ENCODE results near the gene PRKCZ.

The PRKCZ gene

GRCh38 chr1:2124446-2125198 lies 74.4 kb downstream of the PRKCZ start:
- no peak for DNase-seq

GRCh38 chr1:2125350-2126211 lies 75.4 kb downstream of the PRKCZ start:
- no peak for DNase-seq

GRCh38 chr1:2126331-2127186 lies 76.3 kb downstream of the PRKCZ start:
- DNase-seq, result no peak

- no peak for DNase-seq
Measured at GRCh38 chr1:2127187-2128145, 77.3 kb downstream of the PRKCZ start.

- DNase-seq, result no peak
Measured at GRCh38 chr1:2128189-2128901, 78.1 kb downstream of the PRKCZ start.

- no peak for DNase-seq
Measured at GRCh38 chr1:2129256-2129943, 79.2 kb downstream of the PRKCZ start.

GRCh38 chr1:2130156-2130555 lies 79.9 kb downstream of the PRKCZ start:
- no peak for DNase-seq

GRCh38 chr1:2130871-2131289 lies 80.7 kb downstream of the PRKCZ start:
- DNase-seq, result no peak

- no peak for DNase-seq
Measured at GRCh38 chr1:2132222-2133038, 82.2 kb downstream of the PRKCZ start.

GRCh38 chr1:2133039-2133878 lies 83.0 kb downstream of the PRKCZ start:
- DNase-seq, result peak; percentile 90

- DNase-seq, result no peak
Measured at GRCh38 chr1:2133879-2134215, 83.6 kb downstream of the PRKCZ start.

- DNase-seq, result no peak
Measured at GRCh38 chr1:2134266-2134620, 84.0 kb downstream of the PRKCZ start.

- DNase-seq, result peak; percentile 27
Measured at GRCh38 chr1:2134621-2135307, 84.6 kb downstream of the PRKCZ start.

- peak; percentile 52 for DNase-seq
Measured at GRCh38 chr1:2135441-2135841, 85.2 kb downstream of the PRKCZ start.

GRCh38 chr1:2135941-2136340 lies 85.7 kb downstream of the PRKCZ start:
- no peak for DNase-seq

- no peak for DNase-seq
Measured at GRCh38 chr1:2136386-2137235, 86.4 kb downstream of the PRKCZ start.

All from NCI-H526 treated with DMSO at 0.1 percent for 48 hours (cell line).